Endodermal cell (in vitro differentiated cells): ENCODE measurements around the gene ZBTB49. TPM values are rescaled to one million over a fixed set of nuclear protein-coding genes. Genes with fewer than 3 reads are reported as not detected.

Source experiments
- DNase-seq: peaks from one replicate; pipeline ENCODE4 v3.0.0-alpha.2; 2017
- H3K27ac ChIP-seq: 2 replicates; pipeline ENCODE4 v1.5.1; 2013; ENCODE audit warnings: mild to moderate bottlenecking, low read depth, low read length, moderate library complexity
- H3K27me3 ChIP-seq: 2 replicates; pipeline ENCODE4 v1.6.1; 2013; ENCODE audit warnings: mild to moderate bottlenecking, low read length, moderate library complexity; ENCODE audit not compliant: insufficient read depth, control insufficient read depth, poor library complexity, severe bottlenecking
- H3K36me3 ChIP-seq: 2 replicates; pipeline ENCODE4 v1.7.0; 2013; ENCODE audit warnings: mild to moderate bottlenecking, low read length, moderate library complexity; ENCODE audit not compliant: control insufficient read depth, insufficient read depth
- H3K4me1 ChIP-seq: one replicate; pipeline ENCODE4 v1.7.0; 2013; ENCODE audit warnings: low read length; ENCODE audit not compliant: control insufficient read depth, insufficient read depth
- H3K4me3 ChIP-seq: 2 replicates; pipeline ENCODE4 v1.5.1; 2013; ENCODE audit warnings: mild to moderate bottlenecking, low read length, moderate library complexity
- H3K9ac ChIP-seq: 2 replicates; pipeline ENCODE4 v1.6.1; 2013; ENCODE audit warnings: mild to moderate bottlenecking, low read length, moderate library complexity; ENCODE audit not compliant: poor library complexity, severe bottlenecking; ENCODE audit errors: extremely low read depth
- H3K9me3 ChIP-seq: 2 replicates; pipeline ENCODE4 v1.6.1; 2013; ENCODE audit warnings: mild to moderate bottlenecking, low read length, moderate library complexity; ENCODE audit not compliant: control insufficient read depth
- H3K27ac Mint-ChIP-seq: 2 replicates; pipeline ENCODE4 v1.8.0; 2020; ENCODE audit warnings: mixed read lengths
- H3K27me3 Mint-ChIP-seq: 2 replicates; pipeline ENCODE4 v1.8.0; 2021; ENCODE audit warnings: mild to moderate bottlenecking, mixed read lengths; ENCODE audit not compliant: insufficient read depth
- H3K36me3 Mint-ChIP-seq: 2 replicates; pipeline ENCODE4 v1.8.0; 2020; ENCODE audit warnings: low read depth, mixed read lengths
- H3K4me1 Mint-ChIP-seq: 2 replicates; pipeline ENCODE4 v1.8.0; 2020; ENCODE audit warnings: mixed read lengths
- H3K4me3 Mint-ChIP-seq: 2 replicates; pipeline ENCODE4 v1.8.0; 2020; ENCODE audit warnings: mild to moderate bottlenecking, moderate library complexity, mixed read lengths
- H3K9me3 Mint-ChIP-seq: 2 replicates; pipeline ENCODE4 v1.8.0; 2020; ENCODE audit warnings: mild to moderate bottlenecking, mixed read lengths
- CTCF ChIP-seq: fragments of 200-600 bp; sonication (generic); conservative IDR thresholded peaks from 2 replicates; pipeline ENCODE4 v1.5.0; 2021; ENCODE audit warnings: antibody characterized with exemption, mild to moderate bottlenecking
- WGBS, 2 experiments: methylation state at CpG; one replicate each; pipeline versions ENCODE4 v1.1.5 to v1.1.7; 2013; ENCODE audit warnings: missing lambda C conversion rate in 2 of 2, mixed read lengths in 1 of 2; ENCODE audit not compliant: insufficient coverage in 1 of 2, insufficient read length in 1 of 2; 5-methylcytosine and 5-hydroxymethylcytosine counted together
- total RNA-seq, 2 donors: library from RNA; stranded (reverse); fragmentation: NEBNext Ultra II Directional in 1 of 2; extraction: Animal tissue kit (Norgen Biotek cat#: 25700) in 1 of 2; gene quantifications; 2 replicates in 1 of 2; 3 replicates in 1 of 2; pipeline ENCODE4 v1.2.1, GENCODE V29; 2021

The ZBTB49 gene
- total RNA-seq, 2 donors from 2014 or later, result 5.9 to 8.0 TPM

- TF ChIP-seq CTCF, result peak; percentile 58
- Histone ChIP-seq H3K27ac (no peak overlapping the region), H3K4me3 (no peak overlapping the region), H3K27me3 (no peaks in the 10 kb centered on the region), H3K36me3 (no peaks in the 10 kb centered on the region), H3K9ac (no peak overlapping the region), H3K4me1 (no peaks in the 10 kb centered on the region), H3K9me3 (no peaks in the 10 kb centered on the region)
- Mint-ChIP-seq H3K4me1 (no peaks in the 10 kb centered on the region), H3K27me3 (peaks cover 7% of the 10 kb centered on the region), H3K27ac (no peak overlapping the region), H3K9me3 (no peaks in the 10 kb centered on the region), H3K4me3 (no peak overlapping the region), H3K36me3 (no peaks in the 10 kb centered on the region)
- DNase-seq, result no peak
- WGBS, 2 experiments, result 58 to 83% methylated on average over 2 to 3 of the region's 6 CpGs
These were observed 29.8 kb upstream of the ZBTB49 start for GRCh38 chr4:4260185-4260751.

GRCh38 chr4:4267981-4268380 is 22.1 kb upstream of the ZBTB49 start:
- Mint-ChIP-seq H3K27ac (no peak overlapping the region), H3K9me3 (peaks cover 2% of the 10 kb centered on the region), H3K4me1 (no peaks in the 10 kb centered on the region), H3K27me3 (peaks cover 4% of the 10 kb centered on the region), H3K4me3 (no peak overlapping the region), H3K36me3 (peaks cover 43% of the 10 kb centered on the region)
- Histone ChIP-seq H3K4me1 (no peaks in the 10 kb centered on the region), H3K4me3 (no peak overlapping the region), H3K36me3 (peaks cover 46% of the 10 kb centered on the region), H3K9me3 (no peaks in the 10 kb centered on the region), H3K27me3 (no peaks in the 10 kb centered on the region), H3K9ac (no peak overlapping the region), H3K27ac (no peak overlapping the region)
- WGBS, 2 experiments, result 80 to 94% methylated on average over 1 to 5 of the region's 5 CpGs
- no peak for DNase-seq
- no peak for TF ChIP-seq CTCF

DNA sequence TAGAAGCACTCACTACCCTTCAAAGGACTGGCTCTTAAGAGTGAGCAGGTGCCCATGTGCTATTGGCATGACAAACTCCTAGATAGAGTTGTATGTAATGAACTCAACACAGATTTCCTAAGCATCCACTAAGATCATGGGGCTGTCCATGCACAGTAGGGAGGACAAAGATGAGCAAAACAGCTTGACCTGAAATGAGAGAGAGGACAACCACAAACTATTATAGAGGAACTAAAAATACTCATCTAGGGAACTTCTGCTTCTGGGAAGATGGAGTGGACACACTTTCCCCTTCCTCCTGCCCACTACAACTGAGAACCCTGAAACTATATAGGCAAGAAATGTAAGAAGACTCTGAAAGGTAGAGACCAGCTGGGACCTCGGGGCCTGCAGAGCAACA is 21.3 kb upstream of the ZBTB49 start:
- WGBS, 2 experiments, result 100% methylated on average over 1 of the region's 1 CpG; no CpG with 5 or more reads in 1 of the 2 experiments
- Mint-ChIP-seq H3K27ac (no peak overlapping the region), H3K4me3 (no peak overlapping the region), H3K4me1 (no peaks in the 10 kb centered on the region), H3K9me3 (peaks cover 2% of the 10 kb centered on the region), H3K36me3 (peaks cover 46% of the 10 kb centered on the region), H3K27me3 (peaks cover 4% of the 10 kb centered on the region)
- no peak overlapping the region for H3K27ac ChIP-seq
- no peaks in the 10 kb centered on the region for H3K4me1 ChIP-seq
- no peak overlapping the region for H3K9ac ChIP-seq
- no peak for TF ChIP-seq CTCF
- no peaks in the 10 kb centered on the region for H3K27me3 ChIP-seq
- H3K36me3 ChIP-seq, result peaks cover 50% of the 10 kb centered on the region
- H3K4me3 ChIP-seq, result no peak overlapping the region
- H3K9me3 ChIP-seq, result no peaks in the 10 kb centered on the region
- no peak for DNase-seq
